ENCODE data around the gene PRKACB.

PRKACB gene

GRCh38 chr1:84122780-84123382 is 21.2 kb upstream of the PRKACB start:
- POLR2A ChIA-PET: no interaction called here
- DNase-seq (ENCODE audit: extremely low spot score): peak; percentile 15
- TF ChIP-seq, protein P1, sequence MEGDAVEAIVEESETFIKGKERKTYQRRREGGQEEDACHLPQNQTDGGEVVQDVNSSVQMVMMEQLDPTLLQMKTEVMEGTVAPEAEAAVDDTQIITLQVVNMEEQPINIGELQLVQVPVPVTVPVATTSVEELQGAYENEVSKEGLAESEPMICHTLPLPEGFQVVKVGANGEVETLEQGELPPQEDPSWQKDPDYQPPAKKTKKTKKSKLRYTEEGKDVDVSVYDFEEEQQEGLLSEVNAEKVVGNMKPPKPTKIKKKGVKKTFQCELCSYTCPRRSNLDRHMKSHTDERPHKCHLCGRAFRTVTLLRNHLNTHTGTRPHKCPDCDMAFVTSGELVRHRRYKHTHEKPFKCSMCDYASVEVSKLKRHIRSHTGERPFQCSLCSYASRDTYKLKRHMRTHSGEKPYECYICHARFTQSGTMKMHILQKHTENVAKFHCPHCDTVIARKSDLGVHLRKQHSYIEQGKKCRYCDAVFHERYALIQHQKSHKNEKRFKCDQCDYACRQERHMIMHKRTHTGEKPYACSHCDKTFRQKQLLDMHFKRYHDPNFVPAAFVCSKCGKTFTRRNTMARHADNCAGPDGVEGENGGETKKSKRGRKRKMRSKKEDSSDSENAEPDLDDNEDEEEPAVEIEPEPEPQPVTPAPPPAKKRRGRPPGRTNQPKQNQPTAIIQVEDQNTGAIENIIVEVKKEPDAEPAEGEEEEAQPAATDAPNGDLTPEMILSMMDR (IDR thresholded peaks at IDR 0.05; ENCODE audit: control extremely low read depth, extremely low read depth, low read depth, missing control alignments): peak; percentile 63
- CTCF ChIA-PET: interaction anchor here (0.8 to 5.8 kb wide), 13 partner anchors 9 to 649 kb away, joined by 3 to 44 read pairs (median 4); no protein-coding TSS in a partner anchor

GRCh38 chr1:84133479-84133878 is 10.6 kb upstream of the PRKACB start:
- ChIA-PET CTCF (no interaction called here), POLR2A (no interaction called here)
- no peak for DNase-seq (ENCODE audit: extremely low spot score)
- TF ChIP-seq, protein P1 (IDR thresholded peaks at IDR 0.05; ENCODE audit: control extremely low read depth, extremely low read depth, low read depth, missing control alignments): no peak

- CTCF ChIA-PET: no interaction called here
- POLR2A ChIA-PET: no interaction called here
- DNase-seq (ENCODE audit: extremely low spot score): no peak
- TF ChIP-seq, protein P1 (IDR thresholded peaks at IDR 0.05; ENCODE audit: control extremely low read depth, extremely low read depth, low read depth, missing control alignments): no peak
Observed at GRCh38 chr1:84135341-84135740, 8.7 kb upstream of the PRKACB start.

DNA sequence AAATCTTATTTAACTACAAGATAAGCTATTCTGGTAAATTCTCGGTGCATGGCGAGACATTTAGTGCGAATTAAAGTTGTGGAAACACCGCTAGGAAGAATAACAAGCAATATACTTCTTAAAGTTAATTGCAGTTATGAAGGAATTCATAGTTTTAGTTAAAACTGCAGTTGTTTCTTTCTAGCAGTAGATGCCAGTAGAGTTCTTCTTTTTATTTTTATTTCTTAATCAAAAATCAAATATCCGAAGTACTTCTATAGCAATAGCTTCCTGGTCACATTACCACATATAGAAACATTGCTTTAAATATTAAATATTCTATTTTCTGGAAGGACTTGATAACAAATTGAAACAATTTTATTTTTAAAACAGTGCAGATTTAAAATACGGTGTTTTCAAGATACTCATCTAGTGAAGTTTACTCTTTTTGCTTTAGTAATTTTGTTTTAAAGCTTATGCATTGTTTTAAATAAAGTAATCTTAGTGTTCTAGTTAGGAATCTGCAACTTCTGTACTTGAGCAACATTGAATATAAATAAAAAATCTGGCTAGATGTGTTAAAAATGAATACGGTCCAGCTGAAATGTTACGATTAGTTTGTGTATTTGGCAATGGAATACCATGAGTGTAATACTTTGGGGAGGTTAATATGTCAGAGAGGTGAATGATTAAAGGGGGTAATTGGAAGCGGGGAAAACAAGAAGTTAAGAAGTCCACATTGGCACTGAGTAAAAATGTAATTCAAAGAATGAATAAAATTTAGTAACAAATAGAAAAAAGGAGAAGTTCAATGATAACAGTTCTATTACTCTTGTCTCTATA is 2.7 kb upstream of the PRKACB start:
- TF ChIP-seq, protein P1 (IDR thresholded peaks at IDR 0.05; ENCODE audit: control extremely low read depth, extremely low read depth, low read depth, missing control alignments): peak; percentile 48
- ChIA-PET CTCF (interaction anchor here (0.8 to 8.5 kb wide), 9 partner anchors 11 to 635 kb away, joined by 3 to 71 read pairs (median 5); no protein-coding TSS in a partner anchor), POLR2A (no interaction called here)
- DNase-seq (ENCODE audit: extremely low spot score): peak; percentile 11

DNA sequence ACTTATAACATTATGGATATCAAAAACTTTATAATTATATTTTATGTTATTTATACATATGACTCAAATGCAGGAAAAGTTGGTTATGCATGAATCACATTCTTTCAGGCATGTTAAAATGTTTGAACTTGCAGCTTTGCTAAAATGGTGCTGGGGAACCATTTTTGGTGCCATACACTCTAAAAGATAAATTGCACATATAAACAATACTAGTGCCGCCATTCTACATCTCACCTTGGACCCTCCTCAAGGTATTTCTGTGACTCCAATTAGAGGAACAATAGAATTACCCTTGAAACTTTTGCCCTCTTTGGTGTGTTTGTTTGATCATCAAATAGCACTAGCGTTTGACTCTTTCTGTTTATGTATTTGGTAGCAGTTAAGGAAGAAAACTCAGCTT is 997 bp downstream of the PRKACB start:
- TF ChIP-seq, protein P1 (IDR thresholded peaks at IDR 0.05; ENCODE audit: control extremely low read depth, extremely low read depth, low read depth, missing control alignments): no peak
- no peak for DNase-seq (ENCODE audit: extremely low spot score)
- CTCF ChIA-PET: interaction anchor here (0.7 to 8.5 kb wide), 6 partner anchors 17 to 608 kb away, joined by 3 to 71 read pairs (median 4); partner anchors contain the start of gene TTLL7
- POLR2A ChIA-PET: no interaction called here

DNA sequence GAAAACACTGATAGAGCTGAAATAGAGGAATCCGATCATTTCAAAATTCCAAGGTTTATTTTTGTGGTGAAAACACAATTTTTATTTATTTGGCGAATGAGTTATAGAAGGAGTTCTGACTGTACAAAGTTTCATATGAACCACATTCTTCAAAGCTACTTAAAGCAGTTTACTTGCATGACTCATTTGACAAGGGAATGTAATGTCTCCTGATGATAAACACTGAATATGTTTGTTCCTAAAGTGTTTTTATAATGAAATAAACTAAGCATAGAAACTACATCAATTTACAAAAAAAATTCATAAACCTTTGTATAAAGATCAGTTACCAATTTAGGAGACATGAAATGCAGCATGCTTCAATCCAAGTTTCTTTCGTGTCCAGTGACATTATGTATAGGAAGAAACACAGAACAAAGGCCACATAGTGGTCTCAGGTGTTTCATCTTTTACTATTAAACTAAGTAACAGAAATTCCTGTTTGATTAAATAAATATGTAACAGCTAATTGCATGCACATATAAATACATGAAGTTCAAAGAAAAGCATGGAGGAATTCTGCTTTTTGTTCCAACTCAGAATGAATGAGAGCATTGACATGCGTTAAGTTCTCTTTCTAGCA is 2.5 kb downstream of the PRKACB start:
- TF ChIP-seq, protein P1 (IDR thresholded peaks at IDR 0.05; ENCODE audit: control extremely low read depth, extremely low read depth, low read depth, missing control alignments): no peak
- ChIA-PET POLR2A (no interaction called here), CTCF (interaction anchor here (1.3 to 8.5 kb wide), 4 partner anchors 15 to 608 kb away, joined by 3 to 71 read pairs (median 4); no protein-coding TSS in a partner anchor)
- no peak for DNase-seq (ENCODE audit: extremely low spot score)

Measured in GM10248 (cell line).